ENCODE data around the gene MRPL53. TPM values are rescaled to one million over a fixed set of nuclear protein-coding genes. Genes with fewer than 3 reads are reported as not detected.

Gene MRPL53
- total and polyA plus RNA-seq, 2 of the 8 experiments (the other 6 are each of a cell fraction or from before 2014, with no cell fraction given) = 36.6 to 46.3 TPM

DNA sequence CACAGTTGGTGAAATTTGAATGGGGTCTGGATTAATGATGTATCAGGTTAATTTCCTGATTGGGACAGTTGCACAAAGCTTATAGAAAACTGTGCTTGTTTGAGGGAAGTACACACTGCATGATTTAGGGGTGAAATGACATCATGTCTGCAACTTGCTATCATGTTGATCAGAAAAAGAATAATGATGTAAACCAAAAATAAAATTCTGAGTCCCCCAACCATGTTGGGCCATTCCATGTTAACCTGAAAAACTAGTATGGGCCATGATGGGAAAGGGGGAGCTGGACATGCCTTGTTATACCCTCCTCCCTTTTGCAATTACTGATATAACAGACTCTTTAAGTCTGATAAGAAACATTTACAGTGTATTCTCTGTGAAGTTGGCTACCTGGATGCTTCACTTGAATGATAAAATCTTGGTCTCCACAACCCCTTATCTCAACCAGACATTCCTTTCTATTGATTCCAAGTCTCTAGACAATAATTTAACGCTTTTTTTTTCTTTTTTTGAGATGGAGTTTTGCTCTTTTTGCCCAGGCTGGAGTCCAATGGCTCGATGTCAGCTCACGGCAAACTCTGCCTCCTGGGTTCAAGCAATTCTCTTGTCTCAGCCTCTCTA is 21.8 kb downstream of the MRPL53 start:
- no peaks in the 10 kb centered on the region for H3K36me3 ChIP-seq (ENCODE audit: control insufficient read depth in 2 of 4, insufficient read depth in 4 of 4, low read length in 3 of 4)
- TF ChIP-seq CHD1 (IDR thresholded peaks at IDR 0.05; ENCODE audit: low read depth, low read length) = no peak
- no peak overlapping the region for H2BK5ac ChIP-seq (ENCODE audit: low read depth, low read length)
- no peaks in the 10 kb centered on the region for H4K20me1 ChIP-seq (replicated peaks in 1 of 2; ENCODE audit: control insufficient read depth in 1 of 2, insufficient read depth in 2 of 2, low read length in 2 of 2)
- ChIA-PET CTCF (ENCODE audit: partially characterized antibody) (no interaction called here), POLR2A (ENCODE audit: partially characterized antibody) (interaction anchor here (1.6 kb wide), 1 partner anchor 10 kb away, joined by 5 read pairs; no protein-coding TSS in a partner anchor)
- H3K79me2 ChIP-seq (ENCODE audit: control insufficient read depth in 1 of 2, insufficient read depth in 2 of 2, low read length in 2 of 2) = peaks cover 0 to 4% of the 10 kb centered on the region in 2 experiments; a peak in 1 of 4 replicates
- no peak overlapping the region for H2AFZ ChIP-seq (ENCODE audit: low read length)
- H3K9me3 ChIP-seq (ENCODE audit: insufficient read depth in 2 of 2, low read depth in 1 of 2, low read length in 1 of 2) = no peaks in the 10 kb centered on the region
- no peak overlapping the region for H4K91ac ChIP-seq (replicated peaks; ENCODE audit: insufficient read length, low read length)
- DNase-seq (ENCODE audit: low read depth in 1 of 2, low spot score in 2 of 2) = no peak
- no peak overlapping the region for H3K4me2 ChIP-seq (ENCODE audit: insufficient read depth in 1 of 2, low read depth in 2 of 2, low read length in 2 of 2)
- H3K14ac ChIP-seq (ENCODE audit: insufficient read length) = no peak overlapping the region
- no peak overlapping the region for H2BK12ac ChIP-seq (ENCODE audit: low read depth, low read length)
- no peaks in the 10 kb centered on the region for H3K27me3 ChIP-seq (replicated peaks in 1 of 4; ENCODE audit: control insufficient read depth in 3 of 4, extremely low read depth in 1 of 4, insufficient read depth in 3 of 4, low read length in 3 of 4)
- H2BK20ac ChIP-seq (ENCODE audit: low read length) = no peak overlapping the region
- H4K8ac ChIP-seq (ENCODE audit: extremely low read depth, insufficient read depth, low read length) = no peak overlapping the region
- H3K4me3 ChIP-seq (ENCODE audit: extremely low read depth in 1 of 4, insufficient read depth in 2 of 4, low read depth in 3 of 4, low read length in 4 of 4) = no peak overlapping the region
- no peak overlapping the region for H3K4ac ChIP-seq (replicated peaks; ENCODE audit: insufficient read length, low read depth, low read length)
- no peak overlapping the region for H2BK15ac ChIP-seq (ENCODE audit: low read length)
- H3K4me1 ChIP-seq (replicated peaks in 1 of 4; ENCODE audit: control insufficient read depth in 3 of 4, insufficient read depth in 4 of 4, low read length in 3 of 4) = peaks cover 0 to 1% (median 0%) of the 10 kb centered on the region in 4 experiments; a peak in 1 of 7 replicates
- H3K56ac ChIP-seq (replicated peaks; ENCODE audit: insufficient read length, low read depth, low read length) = no peak overlapping the region
- no peak overlapping the region for H3K27ac ChIP-seq (ENCODE audit: low read depth, low read length)
- H3K23ac ChIP-seq (ENCODE audit: insufficient read length) = no peak overlapping the region
- H3K23me2 ChIP-seq (ENCODE audit: low read depth, low read length) = 0 out of 2 replicates have a peak, but pooled peaks cover 2% of the 10 kb centered on the region
- H3K79me1 ChIP-seq (ENCODE audit: low read depth, low read length) = no peaks in the 10 kb centered on the region
- no peak overlapping the region for H2AK5ac ChIP-seq (ENCODE audit: low read depth, low read length)
- no peak overlapping the region for H3K18ac ChIP-seq (ENCODE audit: extremely low read depth, low read length)
- no peak overlapping the region for H3K9ac ChIP-seq (replicated peaks in 1 of 4; ENCODE audit: extremely low read depth in 1 of 4, low read depth in 3 of 4, low read length in 3 of 4)
- no peak overlapping the region for H2BK120ac ChIP-seq (replicated peaks; ENCODE audit: low read depth, low read length)
- H4K5ac ChIP-seq (ENCODE audit: insufficient read length, low read depth, low read length) = no peak overlapping the region
- no peak for FAIRE-seq
- 83% methylated on average over 3 of the region's 3 CpGs; no CpG with 5 or more reads in 1 of the 2 experiments for WGBS, 2 experiments (ENCODE audit: extremely low coverage in 1 of 2, insufficient coverage in 1 of 2, insufficient read length in 1 of 2, insufficient replicate concordance in 2 of 2, low coverage in 1 of 2, low lambda C conversion rate in 2 of 2, missing lambda C conversion rate in 1 of 2)
